Measurements from ENCODE around the gene NPIPA8. TPM values are rescaled to one million over a fixed set of nuclear protein-coding genes. Genes with fewer than 3 reads are reported as not detected.
"Not testable (repeated sequence)": the region's sequence is repeated elsewhere in the genome, so short reads cannot be mapped to it uniquely, and the experiment has no call there.

Gene NPIPA8
- 0.21 and 2.5 TPM in 2 replicates for total RNA-seq (2014; rRNA removed; shearing (Covaris generic))

DNA sequence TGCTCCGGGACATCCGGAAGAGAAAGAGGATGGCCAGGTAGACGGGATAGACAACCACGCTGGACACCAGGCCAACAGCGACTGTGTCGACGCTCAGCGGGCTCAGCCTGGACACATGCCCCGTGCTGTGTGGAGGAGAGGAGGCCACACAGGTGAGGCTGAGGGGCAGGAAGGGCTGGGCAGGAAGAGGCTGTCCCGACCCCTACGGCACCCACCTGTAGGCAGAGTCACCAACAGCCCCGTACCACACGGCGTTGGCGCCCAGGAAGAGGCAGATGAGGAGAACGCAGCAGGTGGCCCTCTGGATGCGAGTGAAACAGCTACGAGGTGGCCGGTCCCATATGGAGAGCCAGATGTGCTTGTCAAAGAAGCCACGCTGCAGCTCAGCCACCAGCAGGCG, at the start of gene NPIPA8:
Gene NPIPA8, minus strand, starts transcription at position 101 of the 400 bp plus-strand sequence. CDS start 4,074 bp downstream, outside the sequence.
- DNase-seq (ENCODE audit: low read depth) = not testable (repeated sequence)

DNA sequence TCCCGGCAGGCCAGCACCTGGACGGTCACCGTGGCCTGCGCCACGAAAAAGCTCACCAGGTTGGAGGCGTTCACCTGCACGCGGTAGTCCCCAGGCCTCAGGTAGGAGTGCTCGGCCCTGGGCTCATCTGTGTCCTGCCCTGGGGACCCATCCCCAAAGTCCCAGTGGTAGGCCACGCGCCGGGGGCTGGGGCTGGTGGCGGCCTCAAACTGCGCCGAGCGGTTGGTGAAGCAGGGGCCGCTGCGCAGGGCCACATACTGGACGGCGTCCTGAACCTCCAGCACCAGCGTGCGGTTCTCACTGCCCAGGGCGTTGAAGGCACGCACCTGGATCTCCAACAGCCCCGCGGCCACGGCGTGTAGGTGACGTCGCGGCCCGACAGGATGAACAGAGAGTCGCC, 48.7 kb upstream of the NPIPA8 start:
- DNase-seq (ENCODE audit: low read depth) = not testable (repeated sequence)

GRCh38 chr16:18384869-18385268, 48.3 kb upstream of the NPIPA8 start:
- DNase-seq (ENCODE audit: low read depth) = not testable (repeated sequence)

DNA sequence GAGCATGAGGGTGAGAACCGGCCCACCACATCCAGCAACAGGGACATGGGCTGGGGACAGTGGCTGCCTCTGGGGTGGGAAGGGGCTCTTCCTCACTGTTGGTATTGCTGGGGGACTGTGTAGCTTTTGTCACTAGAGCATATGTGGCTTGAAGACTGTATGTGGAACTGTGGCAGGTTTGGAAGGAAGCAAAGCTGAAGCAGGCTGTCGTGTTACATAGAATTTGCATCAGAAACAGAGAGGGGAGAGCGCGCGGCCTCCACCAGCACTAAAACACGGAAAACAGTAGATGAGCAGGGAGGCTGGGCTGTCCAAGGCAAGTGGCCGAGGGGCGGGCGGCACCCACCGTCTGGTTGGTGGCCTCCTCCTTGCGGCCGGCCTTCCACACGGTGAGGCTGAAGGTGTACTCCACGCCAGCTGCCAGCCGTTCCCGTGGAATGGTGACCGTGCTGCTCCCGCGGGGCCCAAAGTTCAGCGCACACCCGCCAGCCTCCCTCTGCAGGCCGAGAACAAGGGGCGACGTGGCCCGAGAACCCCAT, 47.6 kb upstream of the NPIPA8 start:
- not testable (repeated sequence) for DNase-seq (ENCODE audit: low read depth)

DNA sequence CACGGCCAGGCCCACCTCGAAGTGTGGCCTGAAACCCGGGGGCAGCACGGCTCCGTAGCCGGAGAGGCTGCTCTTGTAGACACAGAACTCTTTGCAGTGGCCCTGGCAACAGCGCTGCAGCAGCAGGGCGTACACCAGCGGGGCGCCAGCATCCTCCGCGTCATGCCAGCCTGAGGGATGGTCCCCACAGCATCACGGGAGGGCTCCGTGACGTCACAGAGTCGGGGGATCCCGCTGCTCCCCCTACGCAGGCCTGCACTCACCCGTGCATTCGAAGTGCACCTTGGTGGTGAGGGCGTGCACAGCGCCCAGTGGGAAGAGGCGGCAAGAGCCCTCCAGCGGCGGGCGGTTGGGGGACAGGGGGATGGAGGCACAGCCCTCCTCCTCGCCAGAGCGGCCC, 46.2 kb upstream of the NPIPA8 start:
- DNase-seq (ENCODE audit: low read depth) = not testable (repeated sequence)

GRCh38 chr16:18347742-18348141, 11.2 kb upstream of the NPIPA8 start:
- not testable (repeated sequence) for DNase-seq (ENCODE audit: low read depth)

DNA sequence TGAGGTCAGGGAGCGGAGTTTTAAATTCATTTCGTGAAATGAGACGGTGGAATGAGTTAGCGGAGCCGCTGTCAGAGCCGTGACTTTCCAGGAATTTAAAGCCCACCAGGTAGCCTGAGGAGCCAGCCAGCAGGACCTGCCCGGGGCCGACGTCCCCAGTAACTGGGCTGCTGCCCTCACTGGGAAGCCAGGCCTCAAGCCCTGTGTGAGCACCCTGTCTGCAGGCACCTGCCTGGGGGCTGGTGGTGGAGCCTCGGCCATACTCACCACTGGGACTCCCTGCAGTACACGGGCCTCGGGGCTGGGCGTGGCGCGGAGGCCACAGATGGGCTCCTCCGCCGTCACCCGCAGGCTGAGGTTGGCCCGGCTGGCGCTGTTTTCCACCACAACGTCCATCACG, 10.5 kb upstream of the NPIPA8 start:
- DNase-seq (ENCODE audit: low read depth) = not testable (repeated sequence)

DNA sequence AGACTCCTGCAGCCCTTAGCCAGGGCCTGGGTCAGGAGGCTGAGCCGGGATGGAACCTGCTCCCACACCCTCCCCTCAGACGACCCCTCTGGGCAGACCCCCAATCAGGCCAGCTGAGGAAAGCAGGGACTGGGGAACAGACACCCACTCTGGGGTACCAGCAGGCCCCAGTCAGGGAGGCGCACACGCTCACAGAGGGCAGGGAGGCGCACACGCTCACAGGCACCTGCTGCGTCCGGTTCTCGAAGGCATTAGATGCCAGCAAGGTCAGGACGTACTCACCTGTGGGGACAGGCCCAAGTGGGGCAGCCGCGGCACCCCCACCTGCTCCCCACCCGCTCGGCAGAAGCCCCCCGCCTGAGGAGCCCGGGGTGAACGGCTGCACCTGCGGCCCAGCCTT, 8.1 kb upstream of the NPIPA8 start:
- not testable (repeated sequence) for DNase-seq (ENCODE audit: low read depth)

- DNase-seq (ENCODE audit: low read depth) = not testable (repeated sequence)
Observed at GRCh38 chr16:18341986-18342385, 5.5 kb upstream of the NPIPA8 start.

DNA sequence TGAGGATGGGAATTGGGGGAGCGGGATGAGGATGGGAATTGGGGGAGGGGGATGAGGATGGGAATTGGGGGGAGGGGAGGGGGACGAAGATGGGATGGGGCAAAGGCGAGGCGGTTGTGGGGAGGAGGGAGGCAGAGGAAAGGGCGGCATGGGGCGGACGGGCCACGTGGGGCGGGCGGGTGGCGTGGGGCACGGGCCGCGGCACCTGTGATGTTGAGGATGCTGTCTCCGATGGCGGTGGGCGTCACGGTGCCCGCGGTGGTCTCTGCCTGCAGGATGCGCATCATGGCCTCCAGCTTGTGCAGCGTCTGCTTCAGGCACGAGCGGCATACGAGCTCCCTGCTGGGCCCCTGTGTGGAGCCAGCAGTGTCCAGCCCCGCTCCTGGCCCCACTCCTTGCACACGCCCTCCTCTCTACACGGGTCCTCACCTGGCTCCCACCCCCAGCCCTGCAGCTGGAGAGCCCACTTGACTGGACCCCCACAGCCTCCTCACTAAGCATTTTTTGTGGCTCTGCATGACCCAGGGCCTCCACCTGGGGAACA, 5.0 kb upstream of the NPIPA8 start:
- not testable (repeated sequence) for DNase-seq (ENCODE audit: low read depth)

DNA sequence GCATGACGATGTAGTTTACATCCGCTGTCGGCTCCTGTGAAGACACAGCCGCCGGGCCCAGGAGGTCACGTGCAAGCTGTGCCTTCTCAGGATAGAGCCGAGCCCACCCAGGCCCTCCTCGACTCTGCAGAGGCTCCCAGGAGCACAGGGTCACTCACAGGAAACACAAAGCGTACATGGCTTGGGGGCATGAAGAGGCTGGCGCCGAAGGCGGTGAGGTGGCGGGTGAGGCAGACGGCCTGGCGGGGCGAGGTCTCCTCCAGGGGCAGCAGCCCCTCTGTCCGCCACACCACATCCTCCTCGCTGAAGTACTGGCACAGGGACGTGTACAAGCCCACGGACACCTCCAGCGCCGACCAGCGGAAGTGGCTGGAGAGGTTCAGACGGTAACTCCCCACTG, 2.7 kb upstream of the NPIPA8 start:
- DNase-seq (ENCODE audit: low read depth) = not testable (repeated sequence)

DNA sequence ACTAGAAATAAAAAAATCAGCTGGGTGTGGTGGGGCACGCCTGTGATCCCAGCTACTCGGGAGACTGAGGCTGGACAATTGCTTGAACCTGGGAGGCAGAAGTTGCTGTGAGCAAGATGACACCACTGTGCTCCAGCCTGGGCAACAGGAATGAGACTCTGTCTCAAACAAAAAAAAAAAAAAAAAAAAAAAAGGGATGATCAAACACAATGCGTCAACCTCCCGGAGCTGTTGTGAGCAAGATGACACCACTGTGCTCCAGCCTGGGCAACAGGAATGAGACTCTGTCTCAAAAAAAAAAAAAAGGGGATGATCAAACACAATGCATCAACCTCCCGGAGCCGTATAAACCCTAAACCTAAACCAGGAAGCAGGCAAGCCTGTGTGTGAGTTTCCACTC, 24.7 kb downstream of the NPIPA8 start:
- not testable (repeated sequence) for DNase-seq (ENCODE audit: low read depth)

DNA sequence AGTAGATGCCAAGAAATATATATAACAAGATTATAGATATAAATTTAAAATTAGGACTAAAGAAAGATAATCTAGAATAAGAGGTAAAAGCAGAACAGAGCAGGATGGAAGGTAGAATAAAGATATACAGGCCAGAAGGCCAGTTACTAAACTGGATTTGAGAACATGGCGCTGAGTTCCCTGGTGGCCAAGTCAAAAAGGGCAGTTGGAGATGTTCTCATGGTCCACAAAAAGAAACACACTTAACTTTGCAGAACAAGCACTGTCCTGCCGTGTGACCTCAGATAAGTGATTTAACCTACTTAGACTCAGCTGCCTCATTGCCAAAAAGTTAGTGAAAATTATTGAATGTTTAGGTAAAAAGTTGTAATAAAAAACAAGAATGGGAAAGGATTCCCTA, 27.4 kb downstream of the NPIPA8 start:
- DNase-seq (ENCODE audit: low read depth) = not testable (repeated sequence)

DNA sequence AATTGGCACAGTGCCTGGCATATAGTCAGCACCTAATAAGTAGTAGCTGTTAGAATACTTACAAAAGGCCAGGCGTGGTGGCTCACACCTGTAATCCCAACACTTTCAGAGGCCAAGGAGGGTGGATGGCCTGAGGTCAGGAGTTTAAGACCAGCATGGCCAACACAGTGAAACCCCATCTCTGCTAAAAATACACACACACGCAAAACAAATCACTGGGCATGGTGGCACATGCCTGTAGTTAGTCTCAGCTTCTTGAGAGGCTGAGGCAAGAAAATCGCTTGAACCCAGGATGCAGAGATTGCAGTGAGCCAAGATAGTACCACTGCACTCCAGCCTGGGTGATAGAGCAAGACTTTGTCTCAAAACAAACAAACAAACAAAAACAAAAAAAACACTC, 29.3 kb downstream of the NPIPA8 start:
- not testable (repeated sequence) for DNase-seq (ENCODE audit: low read depth)

- not testable (repeated sequence) for DNase-seq (ENCODE audit: low read depth)
Observed at GRCh38 chr16:18306066-18306465, 30.5 kb downstream of the NPIPA8 start.

GRCh38 chr16:18303059-18303706, 33.4 kb downstream of the NPIPA8 start:
- DNase-seq (ENCODE audit: low read depth) = not testable (repeated sequence)

DNA sequence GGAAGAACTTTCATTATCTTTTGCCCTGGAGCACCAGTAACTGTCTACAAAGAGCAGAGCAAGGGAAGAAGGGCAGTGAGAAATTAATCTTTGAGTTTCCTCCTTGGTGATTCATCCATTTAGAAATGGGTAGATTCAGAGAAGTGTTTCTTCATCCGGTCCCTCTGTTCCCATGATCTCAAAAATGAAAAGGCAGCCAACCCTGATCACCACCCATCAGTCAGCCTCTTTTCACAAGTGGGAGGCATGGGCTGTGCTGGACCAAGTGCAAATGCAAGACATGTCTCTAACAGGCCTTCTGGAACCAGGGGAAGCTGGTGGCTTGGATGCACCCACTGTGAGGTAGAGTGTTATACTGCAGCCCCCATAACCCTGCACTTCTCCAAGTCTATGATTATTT, 38.8 kb downstream of the NPIPA8 start:
- DNase-seq (ENCODE audit: low read depth) = not testable (repeated sequence)

DNA sequence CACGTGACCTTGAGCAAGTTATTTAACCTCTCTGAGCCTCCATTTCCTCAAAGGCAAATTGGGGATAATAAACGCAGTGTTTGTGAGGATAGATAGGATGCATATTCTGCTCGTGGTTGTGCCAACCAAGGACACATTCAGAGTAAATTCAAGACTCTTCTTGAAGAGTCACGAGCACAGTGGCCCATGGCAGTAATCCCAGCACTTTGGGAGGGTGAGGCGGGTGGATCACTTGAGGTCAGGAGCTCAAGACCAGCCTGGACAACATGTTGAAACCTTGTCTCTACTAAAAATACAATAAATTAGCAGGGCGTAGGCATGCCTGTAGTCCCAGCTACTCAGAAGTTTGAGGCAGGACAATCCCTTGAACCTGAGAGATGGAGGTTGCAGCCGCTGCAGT, 39.6 kb downstream of the NPIPA8 start:
- not testable (repeated sequence) for DNase-seq (ENCODE audit: low read depth)

GRCh38 chr16:18294371-18294770, 42.2 kb downstream of the NPIPA8 start:
- DNase-seq (ENCODE audit: low read depth) = not testable (repeated sequence)

- DNase-seq (ENCODE audit: low read depth) = not testable (repeated sequence)
Observed at GRCh38 chr16:18293337-18293956, 43.1 kb downstream of the NPIPA8 start.

- not testable (repeated sequence) for DNase-seq (ENCODE audit: low read depth)
Observed at GRCh38 chr16:18290959-18291358, 45.6 kb downstream of the NPIPA8 start.

GRCh38 chr16:18286342-18286741, 50.2 kb downstream of the NPIPA8 start:
- DNase-seq (ENCODE audit: low read depth) = not testable (repeated sequence)

DNA sequence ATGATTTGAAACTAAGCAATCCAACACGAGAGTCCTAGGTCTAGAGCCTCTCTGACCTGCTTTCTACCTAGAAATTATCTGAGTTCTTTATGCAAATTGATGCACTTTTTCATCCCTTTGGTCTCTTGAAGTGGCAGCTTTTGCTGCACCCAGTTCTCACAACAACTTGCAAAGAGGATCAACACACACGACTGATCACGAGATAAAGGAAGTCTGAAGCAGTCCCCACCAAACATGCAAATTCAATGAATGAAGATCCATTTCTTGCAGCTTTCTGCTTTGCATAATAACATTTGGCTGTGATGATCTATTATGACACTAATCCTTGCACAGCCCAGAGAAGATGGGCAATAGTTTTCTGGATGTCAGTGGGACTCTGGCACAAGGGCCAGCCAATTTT, 56.2 kb downstream of the NPIPA8 start:
- not testable (repeated sequence) for DNase-seq (ENCODE audit: low read depth)

All from Daoy (cell line).